Measurements from ENCODE around the gene GPR141.

DNA sequence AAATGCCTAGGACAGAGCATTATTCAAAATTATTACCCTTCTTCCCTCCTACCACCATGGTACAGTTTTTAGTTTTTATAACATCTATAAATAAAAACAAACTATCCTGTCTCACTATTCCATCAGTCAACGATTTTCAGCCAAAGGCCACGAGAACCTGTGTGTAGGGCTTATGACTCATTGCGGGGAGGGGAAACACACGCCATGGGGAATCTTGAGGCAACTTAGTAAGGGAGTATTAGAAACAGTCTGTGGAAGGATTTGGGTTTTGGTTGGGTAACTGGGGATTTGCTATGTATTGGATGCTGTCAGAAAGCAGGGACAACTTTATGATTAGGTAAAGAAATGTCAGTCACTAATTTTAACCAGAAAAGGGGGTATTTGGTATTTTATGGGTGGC lies 14.7 kb downstream of the GPR141 start:
- TF ChIP-seq, protein P1, sequence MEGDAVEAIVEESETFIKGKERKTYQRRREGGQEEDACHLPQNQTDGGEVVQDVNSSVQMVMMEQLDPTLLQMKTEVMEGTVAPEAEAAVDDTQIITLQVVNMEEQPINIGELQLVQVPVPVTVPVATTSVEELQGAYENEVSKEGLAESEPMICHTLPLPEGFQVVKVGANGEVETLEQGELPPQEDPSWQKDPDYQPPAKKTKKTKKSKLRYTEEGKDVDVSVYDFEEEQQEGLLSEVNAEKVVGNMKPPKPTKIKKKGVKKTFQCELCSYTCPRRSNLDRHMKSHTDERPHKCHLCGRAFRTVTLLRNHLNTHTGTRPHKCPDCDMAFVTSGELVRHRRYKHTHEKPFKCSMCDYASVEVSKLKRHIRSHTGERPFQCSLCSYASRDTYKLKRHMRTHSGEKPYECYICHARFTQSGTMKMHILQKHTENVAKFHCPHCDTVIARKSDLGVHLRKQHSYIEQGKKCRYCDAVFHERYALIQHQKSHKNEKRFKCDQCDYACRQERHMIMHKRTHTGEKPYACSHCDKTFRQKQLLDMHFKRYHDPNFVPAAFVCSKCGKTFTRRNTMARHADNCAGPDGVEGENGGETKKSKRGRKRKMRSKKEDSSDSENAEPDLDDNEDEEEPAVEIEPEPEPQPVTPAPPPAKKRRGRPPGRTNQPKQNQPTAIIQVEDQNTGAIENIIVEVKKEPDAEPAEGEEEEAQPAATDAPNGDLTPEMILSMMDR (IDR thresholded peaks at IDR 0.05) = no peak
- no peak for TF ChIP-seq POLR2A (IDR thresholded peaks at IDR 0.05)
